Retina (tissue), 1 donor: ENCODE data around the gene ZC3H8.
A peak's percentile ranks its signal among the peaks of the same experiment; 100 is the strongest.
"Not testable (repeated sequence)": the region's sequence is repeated elsewhere in the genome, so short reads cannot be mapped to it uniquely, and the experiment has no call there.

ENCODE experiments used
- DNase-seq: peaks from one replicate; pipeline ENCODE4 v3.0.0-alpha.2; 2016

Gene ZC3H8

GRCh38 chr2:112259509-112260294 is 4.9 kb upstream of the ZC3H8 start:
- peak; percentile 83 for DNase-seq

DNA sequence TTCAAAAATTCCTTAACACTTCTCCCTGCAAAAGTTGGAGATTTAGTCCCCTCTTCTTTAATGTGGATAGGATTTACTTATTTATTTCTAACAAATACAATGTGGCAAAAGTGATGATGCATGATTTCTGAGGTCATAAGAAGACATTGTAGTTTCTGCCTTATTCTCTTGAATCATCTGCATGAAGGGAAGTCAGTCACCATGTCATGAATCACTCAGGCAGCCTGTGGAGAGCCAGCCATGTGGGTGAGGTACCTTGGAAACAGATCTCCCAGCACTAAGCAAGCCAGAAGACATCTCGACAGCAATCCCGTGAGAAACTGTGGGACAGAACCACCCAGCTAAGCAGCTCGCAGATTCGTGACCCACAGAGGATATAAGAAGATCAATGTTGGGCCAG is 2.7 kb upstream of the ZC3H8 start:
- no peak for DNase-seq

DNA sequence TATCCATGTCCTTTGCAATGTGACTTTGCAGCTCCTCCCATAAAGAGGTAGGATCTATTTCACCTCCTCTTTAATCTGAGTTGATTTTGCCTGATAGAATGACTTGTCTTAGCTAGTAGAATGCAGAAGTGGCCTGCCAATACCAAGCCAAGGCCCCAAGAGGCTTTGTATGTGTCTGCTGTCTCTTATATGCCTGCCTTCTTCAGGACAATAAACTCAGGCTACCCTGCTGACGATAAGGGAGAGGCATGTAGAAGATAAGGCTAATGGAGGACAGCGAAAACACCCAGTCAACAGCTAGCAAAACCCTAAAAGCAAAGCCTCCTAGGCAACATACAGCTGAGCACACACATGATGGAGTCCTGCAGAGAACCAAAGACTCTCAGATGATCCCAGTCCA is 1.8 kb upstream of the ZC3H8 start:
- no peak for DNase-seq

DNA sequence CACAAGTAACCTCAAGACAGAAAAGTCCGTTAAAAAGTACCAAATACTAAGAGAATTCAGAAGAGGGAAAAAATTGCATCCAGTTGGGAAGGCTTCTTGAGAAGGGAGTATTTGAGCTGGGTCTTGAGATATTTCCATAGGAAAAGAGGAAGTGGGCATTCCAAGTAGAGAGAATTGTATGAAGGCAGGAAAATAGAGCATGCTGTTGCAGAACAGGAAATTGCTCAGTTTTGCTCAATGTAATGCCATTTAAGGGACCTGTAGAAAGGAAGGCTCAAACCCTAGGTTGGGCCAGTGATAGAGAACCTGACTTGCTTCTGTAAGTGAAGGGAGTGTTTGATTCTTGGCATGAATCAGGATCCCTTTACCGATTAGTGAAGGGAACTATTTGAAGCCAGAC is 1.0 kb upstream of the ZC3H8 start:
- DNase-seq: no peak

DNA sequence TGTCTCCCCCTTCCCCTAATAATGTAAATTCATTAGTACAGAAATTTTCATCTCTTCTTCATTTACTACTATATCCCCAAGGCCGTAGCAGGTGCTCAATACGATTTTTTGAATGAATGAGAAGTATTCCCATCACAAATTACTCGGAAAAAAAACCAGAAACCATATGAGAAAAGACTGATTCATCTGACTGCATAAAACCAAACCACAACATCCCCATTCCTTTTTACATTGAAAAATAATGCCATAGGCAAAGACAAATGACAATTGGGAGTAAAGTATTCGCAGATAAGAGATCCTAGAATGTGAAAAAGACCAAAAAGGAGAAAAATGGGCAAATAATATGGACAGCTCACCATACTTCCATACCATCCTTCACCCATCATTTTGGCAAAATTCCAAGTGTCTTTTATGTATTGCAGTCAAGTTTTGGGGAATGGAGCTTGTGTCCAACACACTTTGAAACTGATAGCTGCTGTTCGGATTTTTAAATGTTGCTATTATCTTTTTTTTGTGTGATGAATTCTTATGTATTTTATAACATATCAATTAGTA is 1.5 kb downstream of the ZC3H8 start:
- DNase-seq: no peak

- no peak for DNase-seq
These were observed 3.6 kb downstream of the ZC3H8 start for GRCh38 chr2:112251271-112251670.

- no peak for DNase-seq
These were observed 10.0 kb downstream of the ZC3H8 start for GRCh38 chr2:112244854-112245253.

- no peak for DNase-seq
These were observed 11.6 kb downstream of the ZC3H8 start for GRCh38 chr2:112243233-112243632.

GRCh38 chr2:112242384-112242783 is 12.5 kb downstream of the ZC3H8 start:
- DNase-seq: no peak

- no peak for DNase-seq
These were observed 15.0 kb downstream of the ZC3H8 start for GRCh38 chr2:112239862-112240261.

GRCh38 chr2:112230371-112230770 is 24.5 kb downstream of the ZC3H8 start:
- no peak for DNase-seq

- DNase-seq: no peak
These were observed 25.5 kb downstream of the ZC3H8 start for GRCh38 chr2:112229348-112229747.

DNA sequence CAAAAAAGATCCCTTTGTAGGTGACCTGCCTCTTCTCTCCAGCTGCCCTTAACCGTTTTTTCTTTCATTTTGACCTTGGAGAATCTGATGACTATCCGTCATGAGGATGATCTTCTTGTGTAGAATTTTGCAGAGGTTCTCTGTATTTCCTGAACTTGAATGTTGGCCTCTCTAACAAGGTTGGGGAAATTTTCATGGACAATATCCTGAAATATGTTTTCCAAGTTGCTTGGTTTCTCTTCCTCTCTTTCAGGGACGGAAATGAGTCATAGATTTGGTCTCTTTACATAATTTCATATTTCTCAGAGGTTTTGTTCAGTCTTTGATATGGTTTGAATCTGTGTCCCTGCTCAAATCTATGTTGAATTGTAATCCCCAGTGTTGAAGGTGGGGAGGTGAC is 34.0 kb downstream of the ZC3H8 start:
- DNase-seq: no peak

- DNase-seq: no peak
These were observed 34.7 kb downstream of the ZC3H8 start for GRCh38 chr2:112220186-112220585.

GRCh38 chr2:112217854-112218253 is 37.0 kb downstream of the ZC3H8 start:
- no peak for DNase-seq

DNA sequence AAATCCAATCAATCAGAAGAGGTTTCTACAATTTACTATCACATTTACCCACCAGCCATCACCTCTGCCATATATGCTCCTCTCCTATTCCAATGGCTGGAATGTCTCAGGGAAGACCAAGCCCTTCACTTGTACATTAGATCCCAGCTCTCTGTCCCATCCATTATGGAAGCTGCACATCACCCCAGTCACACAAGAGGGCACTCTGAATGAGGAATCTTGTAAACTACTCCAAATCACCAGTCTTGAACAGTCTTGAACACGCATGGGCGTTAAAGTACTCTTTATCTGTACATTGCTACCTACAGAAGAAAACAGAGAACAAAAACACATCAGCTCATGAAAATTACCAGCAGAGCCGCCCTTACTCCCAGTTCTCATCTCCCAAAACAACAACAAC is 38.7 kb downstream of the ZC3H8 start:
- DNase-seq: no peak

DNA sequence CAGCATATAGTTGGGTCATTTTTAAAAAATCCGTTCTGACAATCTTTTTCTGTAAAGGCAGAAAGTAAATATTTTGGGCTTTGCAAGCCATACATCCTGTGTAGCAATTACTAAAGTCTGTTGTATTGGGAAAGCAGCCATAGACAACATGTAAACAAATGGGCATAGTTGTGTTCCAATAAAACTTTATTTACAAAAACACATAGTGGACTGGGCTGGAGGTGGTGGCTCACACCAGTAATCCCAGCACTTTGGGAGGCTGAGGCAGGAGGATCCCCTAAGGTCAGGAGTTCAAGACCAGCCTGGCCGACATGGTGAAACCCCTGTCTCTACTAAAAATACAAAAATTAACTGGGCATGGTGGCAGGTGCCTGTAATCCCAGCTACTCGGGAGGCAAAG is 46.9 kb downstream of the ZC3H8 start:
- DNase-seq: not testable (repeated sequence)

- DNase-seq: no peak
These were observed 50.4 kb downstream of the ZC3H8 start for GRCh38 chr2:112204411-112204810.

DNA sequence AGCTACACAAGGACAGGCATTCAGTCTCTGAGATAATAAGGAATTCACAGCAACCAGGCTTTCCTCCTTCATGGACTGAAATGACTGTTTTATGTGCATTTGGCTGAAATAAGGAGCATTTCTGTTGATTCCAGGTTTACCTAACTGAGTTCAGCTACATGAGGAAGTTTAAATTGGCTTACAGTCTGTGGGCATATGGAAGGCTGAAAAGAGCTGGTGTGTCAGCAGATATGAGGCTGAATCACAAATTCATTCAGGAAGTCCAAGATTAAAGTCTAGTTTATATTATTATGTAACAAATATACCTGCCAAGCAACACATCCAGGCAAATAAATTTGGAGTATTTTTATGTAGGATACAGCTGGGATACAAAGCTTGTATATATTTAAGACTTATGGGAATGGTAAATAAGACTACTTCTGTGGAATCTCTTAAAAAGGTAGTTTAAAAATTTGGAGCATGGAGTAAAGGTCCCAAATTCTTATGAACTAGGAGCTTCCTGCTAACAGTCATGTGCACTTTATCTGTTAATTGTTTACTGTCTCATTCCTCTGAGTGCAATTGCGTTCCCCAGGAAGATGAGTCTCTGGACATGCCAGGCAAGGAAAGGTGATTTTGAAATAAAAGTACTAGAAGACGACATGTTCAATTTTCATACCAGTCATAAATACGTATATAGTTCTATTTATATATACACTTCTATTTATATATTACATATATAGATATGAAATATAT is 53.0 kb downstream of the ZC3H8 start:
- no peak for DNase-seq

GRCh38 chr2:112199188-112199587 is 55.7 kb downstream of the ZC3H8 start:
- no peak for DNase-seq

DNA sequence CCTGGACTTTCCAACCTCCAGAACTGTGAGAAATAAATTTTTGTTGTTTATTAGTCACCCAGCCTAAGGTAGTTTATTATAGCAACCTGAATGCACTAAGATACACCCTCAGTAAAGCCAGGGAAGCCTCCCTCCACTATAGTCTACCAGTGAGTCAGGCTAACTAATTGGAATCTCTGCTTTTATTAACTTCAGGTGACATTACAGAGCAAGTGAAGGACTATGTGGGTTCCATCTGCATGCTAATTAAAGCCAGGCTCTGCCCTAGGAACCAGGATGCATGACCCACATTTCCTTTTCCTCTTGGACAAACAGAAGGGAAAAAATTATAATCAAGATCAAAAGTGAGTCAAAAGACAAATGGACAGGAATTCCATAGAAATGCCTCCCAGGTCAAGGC is 56.1 kb downstream of the ZC3H8 start:
- no peak for DNase-seq

DNA sequence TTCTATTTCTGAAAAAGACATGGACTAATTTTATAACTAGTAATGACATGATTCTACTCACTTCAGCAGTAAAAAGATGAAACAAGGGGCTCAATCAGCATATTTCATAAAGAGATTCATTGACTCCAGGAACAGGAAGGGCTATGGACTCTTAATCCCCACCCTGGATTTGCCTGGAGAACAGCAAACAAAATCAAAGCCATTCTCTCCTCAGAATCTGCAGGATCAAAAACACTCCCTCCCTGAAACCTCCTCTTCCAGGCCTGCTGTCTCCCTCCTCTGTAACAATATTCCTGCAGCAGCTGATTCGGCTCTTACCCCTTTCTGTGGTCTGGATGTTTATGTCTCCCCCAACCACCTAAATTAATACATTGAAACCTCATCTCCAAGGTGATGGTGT is 57.0 kb downstream of the ZC3H8 start:
- DNase-seq: no peak

GRCh38 chr2:112195950-112196349 is 58.9 kb downstream of the ZC3H8 start:
- no peak for DNase-seq

DNA sequence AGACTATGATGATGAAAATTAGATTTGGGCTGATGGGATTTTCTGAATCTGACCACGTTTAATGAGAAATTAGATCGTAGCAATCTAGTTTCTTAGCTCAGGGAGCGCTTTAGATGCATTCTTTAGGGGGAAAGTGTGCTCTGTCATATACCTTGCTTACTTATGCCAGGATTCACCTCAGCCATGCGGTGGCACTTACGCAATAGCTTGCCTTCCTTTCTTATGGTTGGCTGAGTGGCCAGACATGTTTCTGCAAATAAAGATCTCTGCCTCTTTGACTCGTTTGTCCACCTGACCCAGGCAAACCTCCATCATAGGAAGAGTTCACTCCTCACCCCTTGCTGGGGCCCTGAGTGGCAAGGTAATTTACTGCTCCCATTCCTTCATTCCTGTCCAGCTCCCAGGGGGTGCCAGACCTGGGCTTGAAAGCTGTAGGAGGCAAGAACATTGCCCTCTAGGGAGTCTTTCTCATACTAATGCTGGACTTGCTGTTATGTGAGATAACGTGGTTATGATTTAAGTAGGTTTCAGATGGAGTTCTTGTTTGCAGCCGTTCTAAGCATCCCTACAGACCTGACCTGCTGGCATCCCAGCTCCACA is 59.6 kb downstream of the ZC3H8 start:
- DNase-seq: no peak
